ENCODE measurements around the gene PIKFYVE. TPM values are rescaled to one million over a fixed set of nuclear protein-coding genes. Genes with fewer than 3 reads are reported as not detected.

PIKFYVE gene
- total and polyA plus RNA-seq, 10 of the 15 experiments (the other 5 are each of a cell fraction or from before 2014, with no cell fraction given), result 5.2 to 41.7 (median 19.6) TPM

DNA sequence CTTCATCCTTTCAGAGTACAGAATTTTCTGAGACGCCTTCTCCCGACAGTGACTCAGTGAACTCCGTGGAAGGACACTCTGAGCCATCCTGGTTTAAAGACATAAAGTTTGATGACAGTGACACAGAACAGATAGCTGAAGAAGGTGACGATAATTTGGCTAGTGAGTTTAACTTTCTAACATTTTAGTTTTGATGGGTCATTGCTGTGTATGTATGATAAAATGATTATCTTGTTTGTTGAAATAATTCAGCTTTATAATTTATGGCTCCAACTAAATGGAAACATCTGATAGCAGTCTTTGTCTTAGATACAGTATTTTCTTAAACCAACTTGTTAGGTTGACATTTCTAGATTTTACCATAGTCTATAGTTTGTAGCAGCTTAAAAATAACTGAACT, 38.1 kb downstream of the PIKFYVE start:
- POLR2A ChIA-PET, result interaction anchor here (0.6 to 1.0 kb wide), 2 partner anchors 12 to 588 kb away, joined by 3 to 4 read pairs; no protein-coding TSS in a partner anchor
- no peaks in the 10 kb centered on the region for H4K20me1 ChIP-seq (ENCODE audit: control insufficient read depth, insufficient read depth)
- peaks cover 3 to 19% of the 10 kb centered on the region in 2 experiments for H3K36me3 ChIP-seq (ENCODE audit: control insufficient read depth in 2 of 2, insufficient read depth in 2 of 2, low read length in 1 of 2)
- SMC1A ChIA-PET (ENCODE audit: uncharacterized antibody, unreplicated experiment), result interaction anchor here (1.5 kb wide), 1 partner anchor 18 kb away, joined by 5 read pairs; no protein-coding TSS in a partner anchor
- H3K27me3 ChIP-seq (replicated peaks in 1 of 2; ENCODE audit: control insufficient read depth in 2 of 2, insufficient read depth in 2 of 2, low read length in 1 of 2), result no peaks in the 10 kb centered on the region
- in situ Hi-C loops (cut with MboI) (no loop called here), intact Hi-C loops (cut with micrococcal nuclease; ENCODE audit: unreplicated experiment) (no loop called here)
- H3K79me2 ChIP-seq (ENCODE audit: control insufficient read depth, insufficient read depth, low read length), result no peaks in the 10 kb centered on the region
- CTCF ChIA-PET, result interaction anchor here (1.3 kb wide), 1 partner anchor 9 kb away, joined by 3 read pairs; no protein-coding TSS in a partner anchor
- no peak overlapping the region for H3K27ac ChIP-seq (ENCODE audit: control insufficient read depth, insufficient read depth)
- H3K4me3 ChIP-seq, result no peak overlapping the region
- RAD21 ChIA-PET (ENCODE audit: unreplicated experiment), result no interaction called here
- ATAC-seq, result no peak
- H2AFZ ChIP-seq (ENCODE audit: control insufficient read depth, low read depth, low read length), result no peak overlapping the region
- WGBS (ENCODE audit: insufficient coverage, insufficient replicate concordance, low lambda C conversion rate, missing lambda C conversion rate), result 99% methylated on average over 4 of the region's 4 CpGs
- FAIRE-seq, result no peak
- no peak overlapping the region for H3K4me2 ChIP-seq (ENCODE audit: control insufficient read depth, insufficient read depth)
- no peak for DNase-seq (ENCODE audit: low read depth, low spot score)
- H3K9me3 ChIP-seq (replicated peaks; ENCODE audit: control insufficient read depth, insufficient read depth, low read length), result no peaks in the 10 kb centered on the region
- TF ChIP-seq KAT2A (conservative IDR thresholded peaks at IDR 0.05; ENCODE audit: control insufficient read depth, low read depth, low read length), result no peak
- TF ChIP-seq BCL11A (IDR thresholded peaks at IDR 0.05; ENCODE audit: low read depth, low read length), result no peak
- TF ChIP-seq ZNF622 (IDR thresholded peaks at IDR 0.05), result no peak
- TF ChIP-seq FOS (IDR thresholded peaks at IDR 0.05; ENCODE audit: borderline replicate concordance, extremely low read depth, insufficient read length), result no peak
- no peak for TF ChIP-seq TCF7 (IDR thresholded peaks at IDR 0.05; ENCODE audit: borderline replicate concordance)
- BruUV-seq (replicated peaks), result no TSS peak
- H3K9ac ChIP-seq (ENCODE audit: control insufficient read depth, insufficient read depth, low read length), result no peak overlapping the region
- H3K4me1 ChIP-seq (ENCODE audit: control insufficient read depth, insufficient read depth, low read length), result no peaks in the 10 kb centered on the region

DNA sequence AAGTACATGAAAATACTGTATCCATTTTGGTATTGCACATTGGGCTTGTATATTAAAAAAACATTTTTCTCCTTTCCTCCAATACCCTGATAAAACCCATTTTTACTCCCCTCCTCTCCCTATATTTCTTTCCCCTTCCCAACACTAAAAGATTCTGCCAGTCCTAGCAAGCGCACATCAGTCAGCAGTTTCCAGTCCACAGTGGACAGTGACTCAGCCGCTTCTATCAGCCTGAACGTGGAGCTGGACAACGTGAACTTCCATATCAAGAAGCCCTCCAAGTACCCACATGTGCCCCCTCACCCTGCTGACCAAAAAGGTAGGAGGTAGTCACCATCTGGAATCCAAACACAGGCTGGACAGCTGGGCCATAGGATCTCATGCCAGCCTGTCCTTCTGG, 38.6 kb downstream of the PIKFYVE start:
- no TSS peak for BruUV-seq (replicated peaks)
- WGBS (ENCODE audit: insufficient coverage, insufficient replicate concordance, low lambda C conversion rate, missing lambda C conversion rate), result 97% methylated on average over 4 of the region's 4 CpGs
- ChIA-PET CTCF (interaction anchor here (1.0 to 1.1 kb wide), 2 partner anchors 10 to 33 kb away, joined by 3 to 4 read pairs; no protein-coding TSS in a partner anchor), RAD21 (ENCODE audit: unreplicated experiment) (no interaction called here), SMC1A (ENCODE audit: uncharacterized antibody, unreplicated experiment) (interaction anchor here (1.0 to 1.5 kb wide), 3 partner anchors 9 to 18 kb away, joined by 3 to 5 read pairs (median 5); no protein-coding TSS in a partner anchor), POLR2A (interaction anchor here (1.0 kb wide), 1 partner anchor 13 kb away, joined by 3 read pairs; no protein-coding TSS in a partner anchor)
- Histone ChIP-seq H2AFZ (ENCODE audit: control insufficient read depth, low read depth, low read length) (no peak overlapping the region), H3K27ac (ENCODE audit: control insufficient read depth, insufficient read depth) (no peak overlapping the region), H3K4me3 (no peak overlapping the region), H3K4me2 (ENCODE audit: control insufficient read depth, insufficient read depth) (no peak overlapping the region), H3K36me3 (ENCODE audit: control insufficient read depth in 2 of 2, insufficient read depth in 2 of 2, low read length in 1 of 2) (peaks cover 3 to 15% of the 10 kb centered on the region in 2 experiments), H3K9ac (ENCODE audit: control insufficient read depth, insufficient read depth, low read length) (no peak overlapping the region), H3K9me3 (replicated peaks; ENCODE audit: control insufficient read depth, insufficient read depth, low read length) (no peaks in the 10 kb centered on the region), H3K27me3 (replicated peaks in 1 of 2; ENCODE audit: control insufficient read depth in 2 of 2, insufficient read depth in 2 of 2, low read length in 1 of 2) (no peaks in the 10 kb centered on the region), H4K20me1 (ENCODE audit: control insufficient read depth, insufficient read depth) (no peaks in the 10 kb centered on the region), H3K79me2 (ENCODE audit: control insufficient read depth, insufficient read depth, low read length) (no peaks in the 10 kb centered on the region), H3K4me1 (ENCODE audit: control insufficient read depth, insufficient read depth, low read length) (no peaks in the 10 kb centered on the region)
- DNase-seq (ENCODE audit: low read depth, low spot score) (no peak), ATAC-seq (no peak), FAIRE-seq (no peak)
- intact Hi-C loops (cut with micrococcal nuclease; ENCODE audit: unreplicated experiment) (no loop called here), in situ Hi-C loops (cut with MboI) (no loop called here)
- TF ChIP-seq, protein P1, sequence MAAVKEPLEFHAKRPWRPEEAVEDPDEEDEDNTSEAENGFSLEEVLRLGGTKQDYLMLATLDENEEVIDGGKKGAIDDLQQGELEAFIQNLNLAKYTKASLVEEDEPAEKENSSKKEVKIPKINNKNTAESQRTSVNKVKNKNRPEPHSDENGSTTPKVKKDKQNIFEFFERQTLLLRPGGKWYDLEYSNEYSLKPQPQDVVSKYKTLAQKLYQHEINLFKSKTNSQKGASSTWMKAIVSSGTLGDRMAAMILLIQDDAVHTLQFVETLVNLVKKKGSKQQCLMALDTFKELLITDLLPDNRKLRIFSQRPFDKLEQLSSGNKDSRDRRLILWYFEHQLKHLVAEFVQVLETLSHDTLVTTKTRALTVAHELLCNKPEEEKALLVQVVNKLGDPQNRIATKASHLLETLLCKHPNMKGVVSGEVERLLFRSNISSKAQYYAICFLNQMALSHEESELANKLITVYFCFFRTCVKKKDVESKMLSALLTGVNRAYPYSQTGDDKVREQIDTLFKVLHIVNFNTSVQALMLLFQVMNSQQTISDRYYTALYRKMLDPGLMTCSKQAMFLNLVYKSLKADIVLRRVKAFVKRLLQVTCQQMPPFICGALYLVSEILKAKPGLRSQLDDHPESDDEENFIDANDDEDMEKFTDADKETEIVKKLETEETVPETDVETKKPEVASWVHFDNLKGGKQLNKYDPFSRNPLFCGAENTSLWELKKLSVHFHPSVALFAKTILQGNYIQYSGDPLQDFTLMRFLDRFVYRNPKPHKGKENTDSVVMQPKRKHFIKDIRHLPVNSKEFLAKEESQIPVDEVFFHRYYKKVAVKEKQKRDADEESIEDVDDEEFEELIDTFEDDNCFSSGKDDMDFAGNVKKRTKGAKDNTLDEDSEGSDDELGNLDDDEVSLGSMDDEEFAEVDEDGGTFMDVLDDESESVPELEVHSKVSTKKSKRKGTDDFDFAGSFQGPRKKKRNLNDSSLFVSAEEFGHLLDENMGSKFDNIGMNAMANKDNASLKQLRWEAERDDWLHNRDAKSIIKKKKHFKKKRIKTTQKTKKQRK (IDR thresholded peaks at IDR 0.05; ENCODE audit: low read depth, low read length), result no peak

All from GM12878 (cell line).